Liver (tissue), 3 donors: ENCODE results near the gene DST.

ENCODE experiments used
- EGR1 ChIP-seq, 2 donors: IDR thresholded peaks; 2 replicates each; pipeline ENCODE4 v1.6.1; 2016 to 2018; ENCODE audit warnings: antibody characterized with exemption in 2 of 2, low read depth in 2 of 2
- FOXA1 ChIP-seq: IDR thresholded peaks from 2 replicates; pipeline ENCODE4 v1.6.1; 2016; ENCODE audit warnings: antibody characterized with exemption
- GABPA ChIP-seq, 2 donors: IDR thresholded peaks in 1 of 2; conservative IDR thresholded peaks in 1 of 2; 2 replicates each; pipeline ENCODE4 v1.6.1; 2016; ENCODE audit warnings: antibody characterized with exemption in 2 of 2, mild to moderate bottlenecking in 1 of 2, moderate library complexity in 1 of 2
- JUND ChIP-seq, 2 donors: IDR thresholded peaks; 2 replicates each; pipeline ENCODE4 v1.6.1; 2016; ENCODE audit warnings: antibody characterized with exemption in 2 of 2
- RAD21 ChIP-seq, 2 donors: IDR thresholded peaks; 2 replicates each; pipeline ENCODE4 v1.6.1; 2016; ENCODE audit warnings: antibody characterized with exemption in 2 of 2, mild to moderate bottlenecking in 2 of 2
- RXRA ChIP-seq, 2 donors: IDR thresholded peaks; 2 replicates each; pipeline ENCODE4 v1.6.1; 2017 to 2018; ENCODE audit warnings: antibody characterized with exemption in 2 of 2, mild to moderate bottlenecking in 1 of 2
- SP1 ChIP-seq: IDR thresholded peaks from 2 replicates; pipeline ENCODE4 v1.6.1; 2018; ENCODE audit warnings: antibody characterized with exemption, mild to moderate bottlenecking
- TAF1 ChIP-seq: conservative IDR thresholded peaks from 2 replicates; pipeline ENCODE4 v1.6.1; 2016; ENCODE audit warnings: antibody characterized with exemption, mild to moderate bottlenecking
- YY1 ChIP-seq: IDR thresholded peaks from 2 replicates; pipeline ENCODE4 v1.6.1; 2016; ENCODE audit warnings: antibody characterized with exemption, mild to moderate bottlenecking
- ZBTB33 ChIP-seq: IDR thresholded peaks from 2 replicates; pipeline ENCODE4 v1.6.1; 2016; ENCODE audit warnings: antibody characterized with exemption
- TF ChIP-seq, protein P1 (sequence below): fragments of 150-350 bp; IDR thresholded peaks from 2 replicates; pipeline ENCODE4 v1.5.1; 2017; ENCODE audit warnings: improper control_type of control experiment, low read depth, low read length; ENCODE audit not compliant: missing input control
- TF ChIP-seq, protein P2 (sequence below): IDR thresholded peaks from 2 replicates; pipeline ENCODE4 v1.6.1; 2016; ENCODE audit warnings: antibody characterized with exemption, mild to moderate bottlenecking
- TF ChIP-seq, protein P3 (sequence below): IDR thresholded peaks from 2 replicates; pipeline ENCODE4 v1.6.1; 2016; ENCODE audit warnings: antibody characterized with exemption
- TF ChIP-seq, protein P4 (sequence below): IDR thresholded peaks from 2 replicates; pipeline ENCODE4 v1.6.1; 2016; ENCODE audit warnings: antibody characterized with exemption
- donor health status: healthy.
- donor health status: healthy.

DNA sequence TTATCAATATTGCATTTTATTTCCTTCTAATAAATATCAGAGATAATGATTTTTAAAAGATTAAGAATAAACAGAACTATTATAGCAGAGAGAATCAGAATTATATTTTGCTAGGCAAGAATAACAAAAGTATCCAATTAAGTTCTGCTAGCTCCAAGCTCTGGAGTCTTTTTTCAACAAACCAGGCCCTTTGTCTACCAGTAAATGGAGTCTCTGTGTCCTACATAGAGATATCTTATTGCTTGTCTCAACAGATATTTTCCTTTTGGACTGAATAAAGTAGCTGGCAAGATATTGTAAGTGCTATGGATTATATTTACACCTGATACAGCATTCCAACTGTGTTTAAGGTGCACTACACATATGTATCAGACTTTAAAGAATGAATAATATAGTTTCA, 107.1 kb downstream of the DST start:
- TF ChIP-seq, protein P1, sequence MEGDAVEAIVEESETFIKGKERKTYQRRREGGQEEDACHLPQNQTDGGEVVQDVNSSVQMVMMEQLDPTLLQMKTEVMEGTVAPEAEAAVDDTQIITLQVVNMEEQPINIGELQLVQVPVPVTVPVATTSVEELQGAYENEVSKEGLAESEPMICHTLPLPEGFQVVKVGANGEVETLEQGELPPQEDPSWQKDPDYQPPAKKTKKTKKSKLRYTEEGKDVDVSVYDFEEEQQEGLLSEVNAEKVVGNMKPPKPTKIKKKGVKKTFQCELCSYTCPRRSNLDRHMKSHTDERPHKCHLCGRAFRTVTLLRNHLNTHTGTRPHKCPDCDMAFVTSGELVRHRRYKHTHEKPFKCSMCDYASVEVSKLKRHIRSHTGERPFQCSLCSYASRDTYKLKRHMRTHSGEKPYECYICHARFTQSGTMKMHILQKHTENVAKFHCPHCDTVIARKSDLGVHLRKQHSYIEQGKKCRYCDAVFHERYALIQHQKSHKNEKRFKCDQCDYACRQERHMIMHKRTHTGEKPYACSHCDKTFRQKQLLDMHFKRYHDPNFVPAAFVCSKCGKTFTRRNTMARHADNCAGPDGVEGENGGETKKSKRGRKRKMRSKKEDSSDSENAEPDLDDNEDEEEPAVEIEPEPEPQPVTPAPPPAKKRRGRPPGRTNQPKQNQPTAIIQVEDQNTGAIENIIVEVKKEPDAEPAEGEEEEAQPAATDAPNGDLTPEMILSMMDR: no peak
- TF ChIP-seq, protein P2, sequence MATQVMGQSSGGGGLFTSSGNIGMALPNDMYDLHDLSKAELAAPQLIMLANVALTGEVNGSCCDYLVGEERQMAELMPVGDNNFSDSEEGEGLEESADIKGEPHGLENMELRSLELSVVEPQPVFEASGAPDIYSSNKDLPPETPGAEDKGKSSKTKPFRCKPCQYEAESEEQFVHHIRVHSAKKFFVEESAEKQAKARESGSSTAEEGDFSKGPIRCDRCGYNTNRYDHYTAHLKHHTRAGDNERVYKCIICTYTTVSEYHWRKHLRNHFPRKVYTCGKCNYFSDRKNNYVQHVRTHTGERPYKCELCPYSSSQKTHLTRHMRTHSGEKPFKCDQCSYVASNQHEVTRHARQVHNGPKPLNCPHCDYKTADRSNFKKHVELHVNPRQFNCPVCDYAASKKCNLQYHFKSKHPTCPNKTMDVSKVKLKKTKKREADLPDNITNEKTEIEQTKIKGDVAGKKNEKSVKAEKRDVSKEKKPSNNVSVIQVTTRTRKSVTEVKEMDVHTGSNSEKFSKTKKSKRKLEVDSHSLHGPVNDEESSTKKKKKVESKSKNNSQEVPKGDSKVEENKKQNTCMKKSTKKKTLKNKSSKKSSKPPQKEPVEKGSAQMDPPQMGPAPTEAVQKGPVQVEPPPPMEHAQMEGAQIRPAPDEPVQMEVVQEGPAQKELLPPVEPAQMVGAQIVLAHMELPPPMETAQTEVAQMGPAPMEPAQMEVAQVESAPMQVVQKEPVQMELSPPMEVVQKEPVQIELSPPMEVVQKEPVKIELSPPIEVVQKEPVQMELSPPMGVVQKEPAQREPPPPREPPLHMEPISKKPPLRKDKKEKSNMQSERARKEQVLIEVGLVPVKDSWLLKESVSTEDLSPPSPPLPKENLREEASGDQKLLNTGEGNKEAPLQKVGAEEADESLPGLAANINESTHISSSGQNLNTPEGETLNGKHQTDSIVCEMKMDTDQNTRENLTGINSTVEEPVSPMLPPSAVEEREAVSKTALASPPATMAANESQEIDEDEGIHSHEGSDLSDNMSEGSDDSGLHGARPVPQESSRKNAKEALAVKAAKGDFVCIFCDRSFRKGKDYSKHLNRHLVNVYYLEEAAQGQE: no peak
- TF ChIP-seq YY1 (no peak), FOXA1 (no peak), RAD21 (IDR thresholded peaks at IDR 0.05) (no peak), SP1 (no peak), TAF1 (no peak), JUND (IDR thresholded peaks at IDR 0.05) (no peak), RXRA (IDR thresholded peaks at IDR 0.05) (no peak), GABPA (IDR thresholded peaks at IDR 0.05 in 1 of 2, conservative IDR thresholded peaks at IDR 0.05 in 1 of 2) (no peak), ZBTB33 (no peak), EGR1 (IDR thresholded peaks at IDR 0.05; ENCODE audit: low read depth in 2 of 2) (no peak)
- TF ChIP-seq, protein P3, sequence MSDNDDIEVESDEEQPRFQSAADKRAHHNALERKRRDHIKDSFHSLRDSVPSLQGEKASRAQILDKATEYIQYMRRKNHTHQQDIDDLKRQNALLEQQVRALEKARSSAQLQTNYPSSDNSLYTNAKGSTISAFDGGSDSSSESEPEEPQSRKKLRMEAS: no peak
- TF ChIP-seq, protein P4, sequence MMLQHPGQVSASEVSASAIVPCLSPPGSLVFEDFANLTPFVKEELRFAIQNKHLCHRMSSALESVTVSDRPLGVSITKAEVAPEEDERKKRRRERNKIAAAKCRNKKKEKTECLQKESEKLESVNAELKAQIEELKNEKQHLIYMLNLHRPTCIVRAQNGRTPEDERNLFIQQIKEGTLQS: no peak
